DOHH2 (cell line): ENCODE results near the gene TRPV6.

Experiments used
- H3F3A ChIP-seq: fragments of 200-600 bp; sonication (generic), shearing (Covaris generic); 2 replicates; pipeline ENCODE4 v1.6.0; 2016; ENCODE audit warnings: antibody characterized with exemption, mild to moderate bottlenecking; ENCODE audit not compliant: control insufficient read depth, insufficient read depth
- H3K27ac ChIP-seq: fragments of 200-600 bp; sonication (generic); 2 replicates; pipeline ENCODE4 v1.5.1; 2014; ENCODE audit warnings: low read depth, mild to moderate bottlenecking, low read length, moderate library complexity
- H3K27me3 ChIP-seq: fragments of 200-600 bp; sonication (generic); 2 replicates; pipeline ENCODE4 v1.6.1; 2014; ENCODE audit warnings: mild to moderate bottlenecking, low read length, mixed read lengths; ENCODE audit not compliant: control insufficient read depth
- H3K36me3 ChIP-seq: fragments of 200-600 bp; sonication (generic); 2 replicates; pipeline ENCODE4 v1.6.1; 2014; ENCODE audit warnings: mild to moderate bottlenecking, low read length, moderate library complexity, mixed read lengths; ENCODE audit not compliant: control insufficient read depth
- H3K4me1 ChIP-seq: fragments of 200-600 bp; sonication (generic); 2 replicates; pipeline ENCODE4 v1.6.1; 2014; ENCODE audit warnings: mild to moderate bottlenecking, low read length, mixed read lengths; ENCODE audit not compliant: control insufficient read depth
- H3K4me2 ChIP-seq: fragments of 200-600 bp; sonication (generic); 2 replicates; pipeline ENCODE4 v1.6.0; 2014; ENCODE audit warnings: mild to moderate bottlenecking, low read length, moderate library complexity
- H3K4me3 ChIP-seq: fragments of 200-600 bp; sonication (generic); 2 replicates; pipeline ENCODE4 v1.5.1; 2014; ENCODE audit warnings: mild to moderate bottlenecking, low read length, mixed read lengths
- H3K79me2 ChIP-seq: fragments of 200-600 bp; sonication (generic); 2 replicates; pipeline ENCODE4 v1.6.1; 2014; ENCODE audit warnings: mild to moderate bottlenecking, low read length, mixed read lengths; ENCODE audit not compliant: control insufficient read depth
- H3K9me2 ChIP-seq: fragments of 200-600 bp; sonication (generic); replicated peaks from 2 replicates; pipeline ENCODE4 v1.6.1; 2014; ENCODE audit warnings: mild to moderate bottlenecking, low read length, mixed read lengths; ENCODE audit not compliant: control insufficient read depth
- H3K9me3 ChIP-seq: fragments of 200-600 bp; sonication (generic); 2 replicates; pipeline ENCODE4 v1.6.1; 2014; ENCODE audit warnings: antibody characterized with exemption, low read length, mixed read lengths; ENCODE audit not compliant: control insufficient read depth, insufficient read depth
- H4K20me1 ChIP-seq: fragments of 200-600 bp; sonication (generic); 2 replicates; pipeline ENCODE4 v1.6.0; 2014; ENCODE audit warnings: low read depth, mild to moderate bottlenecking, antibody characterized with exemption, low read length, moderate library complexity; ENCODE audit not compliant: control insufficient read depth, insufficient read depth
- EZH2phosphoT487 ChIP-seq: fragments of 200-600 bp; sonication (generic); IDR thresholded peaks from 2 replicates; pipeline ENCODE4 v1.6.1; 2017; ENCODE audit warnings: borderline replicate concordance, mild to moderate bottlenecking, antibody characterized with exemption, low read length, moderate library complexity, mixed read lengths
- TF ChIP-seq, protein P1 (sequence below): fragments of 200-600 bp; sonication (generic); IDR thresholded peaks from one replicate; pipeline ENCODE4 v1.5.1; 2014; ENCODE audit warnings: antibody characterized with exemption, mild to moderate bottlenecking, low read depth, low read length; ENCODE audit not compliant: poor library complexity, severe bottlenecking

The TRPV6 gene

DNA sequence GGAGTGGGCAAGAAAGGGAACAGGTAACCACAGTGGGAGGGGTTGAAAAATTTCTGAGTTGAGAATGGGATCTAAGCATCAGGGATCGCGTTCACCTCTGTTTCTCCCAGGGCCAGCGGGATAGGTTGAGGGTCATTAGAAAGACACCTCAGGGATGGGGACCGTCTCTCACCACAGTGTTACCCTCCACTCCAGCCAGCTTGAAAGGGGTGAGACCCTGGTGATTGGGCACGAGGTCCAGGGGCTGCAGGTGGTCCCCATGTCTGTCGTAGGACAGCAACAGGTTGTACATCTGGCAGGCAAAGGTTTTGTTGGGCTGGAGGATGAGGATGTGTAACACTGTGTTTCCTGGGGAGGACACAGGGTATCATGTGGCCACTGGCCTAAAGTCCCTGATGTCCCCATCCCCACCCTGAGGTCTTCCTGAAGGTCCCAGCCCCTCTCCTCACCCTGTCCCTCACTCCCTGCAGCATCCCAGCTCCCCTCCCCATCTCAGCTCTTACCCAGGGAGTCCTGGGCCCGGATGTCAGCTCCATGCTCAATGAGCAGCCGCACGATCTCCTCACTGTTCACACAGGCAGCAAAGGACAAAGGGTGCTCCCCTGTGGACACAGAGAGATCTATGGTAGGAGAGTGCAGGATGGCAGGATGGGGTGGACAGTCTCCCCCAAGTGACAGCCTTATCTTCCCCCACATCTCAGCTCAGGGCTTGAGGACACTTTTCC, 9.1 kb downstream of the TRPV6 start:
- peaks cover 36% of the 10 kb centered on the region for H3K27me3 ChIP-seq
- no peak for TF ChIP-seq EZH2phosphoT487

DNA sequence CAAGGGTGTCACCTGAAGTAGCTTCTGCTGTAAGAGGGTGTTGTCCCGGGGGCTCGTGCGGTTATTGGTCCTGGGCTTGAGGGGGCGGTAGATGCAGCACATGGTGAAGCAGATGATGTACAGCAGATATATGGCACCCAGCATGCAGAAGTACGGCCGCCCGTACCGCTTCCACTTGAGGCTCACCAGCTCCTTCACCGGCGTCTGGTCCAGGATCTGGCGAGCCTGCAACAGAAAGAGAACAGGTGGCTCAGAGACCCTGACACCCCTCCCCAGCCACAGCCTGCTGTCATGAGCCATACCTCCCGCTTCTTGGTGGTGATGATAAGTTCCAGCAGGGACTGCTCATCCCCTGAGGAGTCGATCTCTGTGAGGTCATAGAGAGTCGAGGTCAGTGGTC, 10.1 kb downstream of the TRPV6 start:
- H3F3A ChIP-seq = no peaks in the 10 kb centered on the region
- no peak overlapping the region for H3K27ac ChIP-seq
- H3K4me2 ChIP-seq = no peak overlapping the region
- peaks cover 34% of the 10 kb centered on the region for H3K27me3 ChIP-seq
- no peak overlapping the region for H3K4me3 ChIP-seq
- no peaks in the 10 kb centered on the region for H3K9me3 ChIP-seq
- no peaks in the 10 kb centered on the region for H3K36me3 ChIP-seq
- no peaks in the 10 kb centered on the region for H3K79me2 ChIP-seq
- no peaks in the 10 kb centered on the region for H3K9me2 ChIP-seq
- no peak for TF ChIP-seq EZH2phosphoT487
- TF ChIP-seq, protein P1, sequence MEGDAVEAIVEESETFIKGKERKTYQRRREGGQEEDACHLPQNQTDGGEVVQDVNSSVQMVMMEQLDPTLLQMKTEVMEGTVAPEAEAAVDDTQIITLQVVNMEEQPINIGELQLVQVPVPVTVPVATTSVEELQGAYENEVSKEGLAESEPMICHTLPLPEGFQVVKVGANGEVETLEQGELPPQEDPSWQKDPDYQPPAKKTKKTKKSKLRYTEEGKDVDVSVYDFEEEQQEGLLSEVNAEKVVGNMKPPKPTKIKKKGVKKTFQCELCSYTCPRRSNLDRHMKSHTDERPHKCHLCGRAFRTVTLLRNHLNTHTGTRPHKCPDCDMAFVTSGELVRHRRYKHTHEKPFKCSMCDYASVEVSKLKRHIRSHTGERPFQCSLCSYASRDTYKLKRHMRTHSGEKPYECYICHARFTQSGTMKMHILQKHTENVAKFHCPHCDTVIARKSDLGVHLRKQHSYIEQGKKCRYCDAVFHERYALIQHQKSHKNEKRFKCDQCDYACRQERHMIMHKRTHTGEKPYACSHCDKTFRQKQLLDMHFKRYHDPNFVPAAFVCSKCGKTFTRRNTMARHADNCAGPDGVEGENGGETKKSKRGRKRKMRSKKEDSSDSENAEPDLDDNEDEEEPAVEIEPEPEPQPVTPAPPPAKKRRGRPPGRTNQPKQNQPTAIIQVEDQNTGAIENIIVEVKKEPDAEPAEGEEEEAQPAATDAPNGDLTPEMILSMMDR = no peak
- no peaks in the 10 kb centered on the region for H4K20me1 ChIP-seq
- H3K4me1 ChIP-seq = no peaks in the 10 kb centered on the region

More for the DNA sequence above, 9.1 kb downstream of the TRPV6 start:
- H3K9me3 ChIP-seq = no peaks in the 10 kb centered on the region
- no peaks in the 10 kb centered on the region for H3F3A ChIP-seq
- no peaks in the 10 kb centered on the region for H3K4me1 ChIP-seq
- H3K36me3 ChIP-seq = no peaks in the 10 kb centered on the region
- no peak overlapping the region for H3K4me2 ChIP-seq
- no peak overlapping the region for H3K4me3 ChIP-seq
- H3K27ac ChIP-seq = no peak overlapping the region
- H3K79me2 ChIP-seq = no peaks in the 10 kb centered on the region
- no peaks in the 10 kb centered on the region for H3K9me2 ChIP-seq
- H4K20me1 ChIP-seq = no peaks in the 10 kb centered on the region

DNA sequence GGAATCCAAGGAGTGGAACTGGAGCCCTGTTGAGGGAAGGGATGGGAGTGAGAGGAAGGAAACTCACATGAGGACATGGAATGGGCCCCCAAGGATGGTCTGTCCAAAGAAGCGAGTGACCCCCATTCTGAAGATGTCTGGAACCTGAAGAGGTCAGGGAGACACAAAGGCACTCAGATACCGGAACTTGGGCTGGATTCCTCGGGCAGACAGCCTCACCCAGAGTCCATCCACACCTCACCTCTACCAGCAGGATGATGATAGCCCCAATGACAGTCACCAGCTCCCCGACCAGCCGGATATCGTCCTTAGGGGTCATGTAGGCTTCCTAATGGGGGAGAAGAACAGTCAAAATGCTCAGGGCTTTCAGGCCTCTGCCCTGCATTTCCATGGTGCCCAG, 10.7 kb downstream of the TRPV6 start:
- Histone ChIP-seq H3K4me2 (no peak overlapping the region), H3K36me3 (no peaks in the 10 kb centered on the region), H3K9me3 (no peaks in the 10 kb centered on the region), H3K79me2 (no peaks in the 10 kb centered on the region), H3K4me3 (no peak overlapping the region), H3K27me3 (peaks cover 28% of the 10 kb centered on the region), H3K9me2 (no peaks in the 10 kb centered on the region), H4K20me1 (no peaks in the 10 kb centered on the region), H3F3A (no peaks in the 10 kb centered on the region), H3K27ac (no peak overlapping the region), H3K4me1 (no peaks in the 10 kb centered on the region)
- no peak for TF ChIP-seq EZH2phosphoT487
- TF ChIP-seq, protein P1 = no peak

DNA sequence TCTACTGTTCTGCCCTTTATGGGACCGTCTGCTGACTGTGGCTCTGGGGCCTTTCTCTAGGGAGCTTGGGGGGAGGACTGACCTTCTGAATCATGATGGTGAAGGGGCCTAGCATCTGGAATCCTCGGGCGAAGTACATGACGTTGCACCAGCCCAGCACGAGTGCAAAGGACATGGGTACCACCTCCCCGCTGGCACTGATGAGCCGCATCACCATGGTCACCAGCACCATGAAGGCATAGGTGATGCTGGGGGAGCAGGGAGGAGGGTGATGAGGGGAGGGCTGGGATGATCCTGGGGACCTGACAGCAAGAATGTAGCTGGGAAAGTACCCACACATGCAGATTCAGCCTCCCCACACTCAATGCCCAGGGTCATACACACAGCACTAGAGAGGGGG, 11.1 kb downstream of the TRPV6 start:
- no peak overlapping the region for H3K4me2 ChIP-seq

More for the DNA sequence above, 11.1 kb downstream of the TRPV6 start:
- H3K79me2 ChIP-seq = no peaks in the 10 kb centered on the region
- H3K9me3 ChIP-seq = no peaks in the 10 kb centered on the region
- H3K9me2 ChIP-seq = no peaks in the 10 kb centered on the region
- H3K27me3 ChIP-seq = peaks cover 24% of the 10 kb centered on the region
- TF ChIP-seq EZH2phosphoT487 = no peak
- TF ChIP-seq, protein P1 = no peak
- no peaks in the 10 kb centered on the region for H3K36me3 ChIP-seq
- H3K4me3 ChIP-seq = no peak overlapping the region
- no peak overlapping the region for H3K27ac ChIP-seq
- no peaks in the 10 kb centered on the region for H3F3A ChIP-seq
- H3K4me1 ChIP-seq = no peaks in the 10 kb centered on the region
- no peaks in the 10 kb centered on the region for H4K20me1 ChIP-seq
